ENCODE data around the gene SPAG16. TPM values are rescaled to one million over a fixed set of nuclear protein-coding genes. Genes with fewer than 3 reads are reported as not detected.
"Not testable (repeated sequence)": the region's sequence is repeated elsewhere in the genome, so short reads cannot be mapped to it uniquely, and the experiment has no call there.

The SPAG16 gene
- total RNA-seq, 1 donor from 2014 or later: 10.9 TPM

- DNase-seq (ENCODE audit: low spot score): no peak
These were observed 261.2 kb downstream of the SPAG16 start for GRCh38 chr2:213545481-213545880.

- DNase-seq (ENCODE audit: low spot score): no peak
These were observed 261.8 kb downstream of the SPAG16 start for GRCh38 chr2:213545964-213546475.

GRCh38 chr2:213551526-213551925 is 267.3 kb downstream of the SPAG16 start:
- DNase-seq (ENCODE audit: low spot score): no peak

- DNase-seq (ENCODE audit: low spot score): no peak
These were observed 274.8 kb downstream of the SPAG16 start for GRCh38 chr2:213559053-213559452.

GRCh38 chr2:213561759-213562158 is 277.5 kb downstream of the SPAG16 start:
- no peak for DNase-seq (ENCODE audit: low spot score)

- DNase-seq (ENCODE audit: low spot score): no peak
These were observed 278.4 kb downstream of the SPAG16 start for GRCh38 chr2:213562539-213563180.

GRCh38 chr2:213566846-213567245 is 282.6 kb downstream of the SPAG16 start:
- no peak for DNase-seq (ENCODE audit: low spot score)

- DNase-seq (ENCODE audit: low spot score): no peak
These were observed 325.4 kb downstream of the SPAG16 start for GRCh38 chr2:213609570-213610170.

GRCh38 chr2:213627054-213627710 is 342.9 kb downstream of the SPAG16 start:
- DNase-seq (ENCODE audit: low spot score): no peak

GRCh38 chr2:213627835-213628460 is 343.7 kb downstream of the SPAG16 start:
- no peak for DNase-seq (ENCODE audit: low spot score)

GRCh38 chr2:213640738-213641425 is 356.6 kb downstream of the SPAG16 start:
- no peak for DNase-seq (ENCODE audit: low spot score)

- no peak for DNase-seq (ENCODE audit: low spot score)
These were observed 360.7 kb downstream of the SPAG16 start for GRCh38 chr2:213644926-213645325.

GRCh38 chr2:213649176-213649575 is 364.9 kb downstream of the SPAG16 start:
- DNase-seq (ENCODE audit: low spot score): no peak

- no peak for DNase-seq (ENCODE audit: low spot score)
These were observed 380.6 kb downstream of the SPAG16 start for GRCh38 chr2:213664817-213665216.

GRCh38 chr2:213669657-213670056 is 385.4 kb downstream of the SPAG16 start:
- DNase-seq (ENCODE audit: low spot score): no peak

- DNase-seq (ENCODE audit: low spot score): no peak
These were observed 394.4 kb downstream of the SPAG16 start for GRCh38 chr2:213678437-213679218.

GRCh38 chr2:213679894-213680293 is 395.6 kb downstream of the SPAG16 start:
- no peak for DNase-seq (ENCODE audit: low spot score)

- no peak for DNase-seq (ENCODE audit: low spot score)
These were observed 398.0 kb downstream of the SPAG16 start for GRCh38 chr2:213682276-213682675.

GRCh38 chr2:213688133-213688532 is 403.9 kb downstream of the SPAG16 start:
- no peak for DNase-seq (ENCODE audit: low spot score)

- not testable (repeated sequence) for DNase-seq (ENCODE audit: low spot score)
These were observed 404.6 kb downstream of the SPAG16 start for GRCh38 chr2:213688825-213689224.

GRCh38 chr2:213689585-213689984 is 405.3 kb downstream of the SPAG16 start:
- DNase-seq (ENCODE audit: low spot score): no peak

All from mesenteric fat pad (tissue), 1 donor.